HepG2 (cell line): ENCODE measurements around the gene TRMT10C. TPM values are rescaled to one million over a fixed set of nuclear protein-coding genes. Genes with fewer than 3 reads are reported as not detected.

Experiments used
- EZH2 ChIP-seq: conservative IDR thresholded peaks from 2 replicates; pipeline ENCODE4 v1.6.1; 2012; ENCODE audit warnings: mild to moderate bottlenecking, low read depth, low read length, moderate library complexity
- FOXK1 ChIP-seq: sonication (generic); formaldehyde crosslinking; IDR thresholded peaks from 2 replicates; pipeline ENCODE4 v1.4.0; 2020; ENCODE audit warnings: low read depth, missing genetic modification reagents, borderline replicate concordance
- FOXO1 ChIP-seq: sonication (generic); formaldehyde crosslinking; IDR thresholded peaks from 2 replicates; pipeline ENCODE4 v1.4.0; 2020; ENCODE audit warnings: missing genetic modification reagents
- HMG20A ChIP-seq: IDR thresholded peaks from 2 replicates; pipeline ENCODE4 v1.6.1; 2016; ENCODE audit warnings: borderline replicate concordance
- KDM5B ChIP-seq: sonication (generic); formaldehyde crosslinking; IDR thresholded peaks from 2 replicates; pipeline ENCODE4 v1.4.0; 2020; ENCODE audit warnings: missing genetic modification reagents, mild to moderate bottlenecking, borderline replicate concordance
- NFRKB ChIP-seq: fragments of 450-650 bp; IDR thresholded peaks from 2 replicates; pipeline ENCODE4 v1.6.1; 2017
- RBAK ChIP-seq: sonication (generic); formaldehyde crosslinking; IDR thresholded peaks from 2 replicates; pipeline ENCODE4 v1.5.1; 2020; ENCODE audit warnings: mild to moderate bottlenecking, missing genetic modification reagents
- SP2 ChIP-seq: sonication (generic); formaldehyde crosslinking; IDR thresholded peaks from 2 replicates; pipeline ENCODE4 v1.5.1; 2020; ENCODE audit warnings: mild to moderate bottlenecking, missing genetic modification reagents
- SP4 ChIP-seq: sonication (generic); formaldehyde crosslinking; IDR thresholded peaks from 2 replicates; pipeline ENCODE4 v1.8.1; 2023; ENCODE audit warnings: mild to moderate bottlenecking, missing genetic modification reagents
- THYN1 ChIP-seq: sonication (generic); formaldehyde crosslinking; IDR thresholded peaks from 2 replicates; pipeline ENCODE4 v1.8.1; 2023; ENCODE audit warnings: low read depth, mild to moderate bottlenecking, moderate library complexity, missing genetic modification reagents, borderline replicate concordance
- ZBTB21 ChIP-seq: sonication (generic); formaldehyde crosslinking; IDR thresholded peaks from 2 replicates; pipeline ENCODE4 v1.4.0; 2020; ENCODE audit warnings: missing genetic modification reagents
- ZFP36 ChIP-seq: fragments of 150-350 bp; IDR thresholded peaks from 2 replicates; pipeline ENCODE4 v1.6.1; 2018; ENCODE audit warnings: borderline replicate concordance, low read length, low read depth; ENCODE audit not compliant: partially characterized antibody
- ZNF24 ChIP-seq: fragments of 450-650 bp; IDR thresholded peaks from 2 replicates; pipeline ENCODE4 v1.6.1; 2017; ENCODE audit warnings: antibody characterized with exemption, mild to moderate bottlenecking
- ZNF264 ChIP-seq: sonication (generic); formaldehyde crosslinking; IDR thresholded peaks from 2 replicates; pipeline ENCODE4 v1.4.0; 2020; ENCODE audit warnings: missing genetic modification reagents
- ZNF292 ChIP-seq: sonication (generic); formaldehyde crosslinking; IDR thresholded peaks from 2 replicates; pipeline ENCODE4 v1.8.1; 2022; ENCODE audit warnings: mild to moderate bottlenecking, low read depth, missing genetic modification reagents, borderline replicate concordance
- polyA plus RNA-seq, 8 experiments: library from polyadenylated mRNA; depleted of rRNA in 3 of 8; stranded (reverse) in 7 of 8; unstranded in 1 of 8; fragments of >200 nt; fragmentation: Illumina TruSeq in 4 of 8; extraction: Trizol in 4 of 8; gene quantifications; 2 replicates each; pipeline versions ENCODE4 v1.2.1 to v1.2.3, GENCODE V29; 2011 to 2016; ENCODE audit warnings: low read depth in 4 of 8, missing spikeins in 1 of 8, mixed read lengths in 1 of 8; ENCODE audit not compliant: insufficient read depth in 1 of 8
- total RNA-seq, 5 experiments: library from RNA; depleted of rRNA; stranded (reverse); fragments of >200 nt; fragmentation: Illumina TruSeq; extraction: Trizol; gene quantifications; 2 replicates each; pipeline ENCODE4 v1.2.3, GENCODE V29; 2016; ENCODE audit warnings: low read depth in 1 of 5
- TF ChIP-seq, protein P1 (sequence below): fragments of 450-650 bp; IDR thresholded peaks from 2 replicates; pipeline ENCODE4 v1.6.1; 2017; ENCODE audit warnings: mild to moderate bottlenecking
- TF ChIP-seq, protein P2 (sequence below): sonication (generic); formaldehyde crosslinking; IDR thresholded peaks from 2 replicates; pipeline ENCODE4 v1.4.0; 2020; ENCODE audit warnings: missing genetic modification reagents
- TF ChIP-seq, protein P3 (sequence below): sonication (generic); formaldehyde crosslinking; IDR thresholded peaks from 2 replicates; pipeline ENCODE4 v1.4.0; 2020; ENCODE audit warnings: missing genetic modification reagents, borderline replicate concordance
- TF ChIP-seq, protein P4 (sequence below): sonication (generic); formaldehyde crosslinking; IDR thresholded peaks from 2 replicates; pipeline ENCODE4 v1.9.0; 2021; ENCODE audit warnings: missing genetic modification reagents, borderline replicate concordance
- TF ChIP-seq, protein P5 (sequence below): conservative IDR thresholded peaks from 2 replicates; pipeline ENCODE4 v1.6.1; 2018; ENCODE audit warnings: missing genetic modification reagents

Gene TRMT10C
- total and polyA plus RNA-seq, 2 of the 13 experiments (the other 11 are each of a cell fraction or from before 2014, with no cell fraction given) = 10.8 to 39.2 TPM

DNA sequence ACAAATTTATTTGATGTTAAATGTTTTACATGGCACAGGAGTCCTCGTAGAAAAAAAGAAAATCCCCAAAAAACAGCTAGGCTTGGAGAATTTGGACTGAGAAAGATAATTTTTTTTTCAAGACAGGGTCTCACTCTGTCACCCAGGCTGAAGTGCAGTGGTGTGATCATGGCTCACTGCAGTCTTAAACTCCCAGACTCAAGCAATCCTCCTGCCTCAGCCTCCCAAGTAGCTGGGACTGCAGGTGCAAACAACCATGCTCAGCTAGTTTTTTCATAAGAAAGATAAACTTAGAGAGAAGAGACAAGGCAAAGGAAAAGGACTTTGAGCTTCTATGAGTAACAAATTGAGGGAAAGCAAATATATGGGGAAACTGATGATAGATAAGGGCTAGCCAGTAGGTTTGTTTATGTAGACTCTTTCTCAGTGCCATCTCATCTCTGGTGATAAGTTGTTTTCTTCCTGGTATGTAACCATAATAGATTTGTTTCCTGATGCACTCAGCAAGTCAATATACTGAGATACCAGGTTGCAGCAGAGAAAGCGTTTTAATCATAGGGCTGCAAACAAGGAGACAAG is 13.1 kb upstream of the TRMT10C start (continued):
- TF ChIP-seq SP4 (CRISPR knock-in tag) (no peak), ZNF264 (CRISPR knock-in tag) (no peak), EZH2 (no peak), THYN1 (CRISPR knock-in tag) (no peak), ZFP36 (no peak), ZNF24 (no peak), NFRKB (no peak), KDM5B (CRISPR knock-in tag) (no peak), FOXK1 (CRISPR knock-in tag) (no peak), ZNF292 (CRISPR knock-in tag) (no peak), SP2 (CRISPR knock-in tag) (no peak), RBAK (no peak), ZBTB21 (CRISPR knock-in tag) (no peak), FOXO1 (CRISPR knock-in tag) (peak; percentile 64; the same call in 1 of the 2 replicates), HMG20A (CRISPR knock-in tag) (peak; percentile 68; the same call in 1 of the 2 replicates)
- TF ChIP-seq, protein P1, sequence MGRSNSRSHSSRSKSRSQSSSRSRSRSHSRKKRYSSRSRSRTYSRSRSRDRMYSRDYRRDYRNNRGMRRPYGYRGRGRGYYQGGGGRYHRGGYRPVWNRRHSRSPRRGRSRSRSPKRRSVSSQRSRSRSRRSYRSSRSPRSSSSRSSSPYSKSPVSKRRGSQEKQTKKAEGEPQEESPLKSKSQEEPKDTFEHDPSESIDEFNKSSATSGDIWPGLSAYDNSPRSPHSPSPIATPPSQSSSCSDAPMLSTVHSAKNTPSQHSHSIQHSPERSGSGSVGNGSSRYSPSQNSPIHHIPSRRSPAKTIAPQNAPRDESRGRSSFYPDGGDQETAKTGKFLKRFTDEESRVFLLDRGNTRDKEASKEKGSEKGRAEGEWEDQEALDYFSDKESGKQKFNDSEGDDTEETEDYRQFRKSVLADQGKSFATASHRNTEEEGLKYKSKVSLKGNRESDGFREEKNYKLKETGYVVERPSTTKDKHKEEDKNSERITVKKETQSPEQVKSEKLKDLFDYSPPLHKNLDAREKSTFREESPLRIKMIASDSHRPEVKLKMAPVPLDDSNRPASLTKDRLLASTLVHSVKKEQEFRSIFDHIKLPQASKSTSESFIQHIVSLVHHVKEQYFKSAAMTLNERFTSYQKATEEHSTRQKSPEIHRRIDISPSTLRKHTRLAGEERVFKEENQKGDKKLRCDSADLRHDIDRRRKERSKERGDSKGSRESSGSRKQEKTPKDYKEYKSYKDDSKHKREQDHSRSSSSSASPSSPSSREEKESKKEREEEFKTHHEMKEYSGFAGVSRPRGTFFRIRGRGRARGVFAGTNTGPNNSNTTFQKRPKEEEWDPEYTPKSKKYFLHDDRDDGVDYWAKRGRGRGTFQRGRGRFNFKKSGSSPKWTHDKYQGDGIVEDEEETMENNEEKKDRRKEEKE = no peak
- TF ChIP-seq, protein P2, sequence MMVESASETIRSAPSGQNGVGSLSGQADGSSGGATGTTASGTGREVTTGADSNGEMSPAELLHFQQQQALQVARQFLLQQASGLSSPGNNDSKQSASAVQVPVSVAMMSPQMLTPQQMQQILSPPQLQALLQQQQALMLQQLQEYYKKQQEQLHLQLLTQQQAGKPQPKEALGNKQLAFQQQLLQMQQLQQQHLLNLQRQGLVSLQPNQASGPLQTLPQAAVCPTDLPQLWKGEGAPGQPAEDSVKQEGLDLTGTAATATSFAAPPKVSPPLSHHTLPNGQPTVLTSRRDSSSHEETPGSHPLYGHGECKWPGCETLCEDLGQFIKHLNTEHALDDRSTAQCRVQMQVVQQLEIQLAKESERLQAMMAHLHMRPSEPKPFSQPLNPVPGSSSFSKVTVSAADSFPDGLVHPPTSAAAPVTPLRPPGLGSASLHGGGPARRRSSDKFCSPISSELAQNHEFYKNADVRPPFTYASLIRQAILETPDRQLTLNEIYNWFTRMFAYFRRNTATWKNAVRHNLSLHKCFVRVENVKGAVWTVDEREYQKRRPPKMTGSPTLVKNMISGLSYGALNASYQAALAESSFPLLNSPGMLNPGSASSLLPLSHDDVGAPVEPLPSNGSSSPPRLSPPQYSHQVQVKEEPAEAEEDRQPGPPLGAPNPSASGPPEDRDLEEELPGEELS (CRISPR knock-in tag) = peak; percentile 89
- TF ChIP-seq, protein P3, sequence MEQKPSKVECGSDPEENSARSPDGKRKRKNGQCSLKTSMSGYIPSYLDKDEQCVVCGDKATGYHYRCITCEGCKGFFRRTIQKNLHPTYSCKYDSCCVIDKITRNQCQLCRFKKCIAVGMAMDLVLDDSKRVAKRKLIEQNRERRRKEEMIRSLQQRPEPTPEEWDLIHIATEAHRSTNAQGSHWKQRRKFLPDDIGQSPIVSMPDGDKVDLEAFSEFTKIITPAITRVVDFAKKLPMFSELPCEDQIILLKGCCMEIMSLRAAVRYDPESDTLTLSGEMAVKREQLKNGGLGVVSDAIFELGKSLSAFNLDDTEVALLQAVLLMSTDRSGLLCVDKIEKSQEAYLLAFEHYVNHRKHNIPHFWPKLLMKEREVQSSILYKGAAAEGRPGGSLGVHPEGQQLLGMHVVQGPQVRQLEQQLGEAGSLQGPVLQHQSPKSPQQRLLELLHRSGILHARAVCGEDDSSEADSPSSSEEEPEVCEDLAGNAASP (CRISPR knock-in tag) = 0 out of 2 replicates have a peak, but pooled peaks have one; percentile 36
- TF ChIP-seq, protein P4, sequence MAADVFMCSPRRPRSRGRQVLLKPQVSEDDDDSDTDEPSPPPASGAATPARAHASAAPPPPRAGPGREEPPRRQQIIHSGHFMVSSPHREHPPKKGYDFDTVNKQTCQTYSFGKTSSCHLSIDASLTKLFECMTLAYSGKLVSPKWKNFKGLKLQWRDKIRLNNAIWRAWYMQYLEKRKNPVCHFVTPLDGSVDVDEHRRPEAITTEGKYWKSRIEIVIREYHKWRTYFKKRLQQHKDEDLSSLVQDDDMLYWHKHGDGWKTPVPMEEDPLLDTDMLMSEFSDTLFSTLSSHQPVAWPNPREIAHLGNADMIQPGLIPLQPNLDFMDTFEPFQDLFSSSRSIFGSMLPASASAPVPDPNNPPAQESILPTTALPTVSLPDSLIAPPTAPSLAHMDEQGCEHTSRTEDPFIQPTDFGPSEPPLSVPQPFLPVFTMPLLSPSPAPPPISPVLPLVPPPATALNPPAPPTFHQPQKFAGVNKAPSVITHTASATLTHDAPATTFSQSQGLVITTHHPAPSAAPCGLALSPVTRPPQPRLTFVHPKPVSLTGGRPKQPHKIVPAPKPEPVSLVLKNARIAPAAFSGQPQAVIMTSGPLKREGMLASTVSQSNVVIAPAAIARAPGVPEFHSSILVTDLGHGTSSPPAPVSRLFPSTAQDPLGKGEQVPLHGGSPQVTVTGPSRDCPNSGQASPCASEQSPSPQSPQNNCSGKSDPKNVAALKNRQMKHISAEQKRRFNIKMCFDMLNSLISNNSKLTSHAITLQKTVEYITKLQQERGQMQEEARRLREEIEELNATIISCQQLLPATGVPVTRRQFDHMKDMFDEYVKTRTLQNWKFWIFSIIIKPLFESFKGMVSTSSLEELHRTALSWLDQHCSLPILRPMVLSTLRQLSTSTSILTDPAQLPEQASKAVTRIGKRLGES (CRISPR knock-in tag) = no peak
- TF ChIP-seq, protein P5, sequence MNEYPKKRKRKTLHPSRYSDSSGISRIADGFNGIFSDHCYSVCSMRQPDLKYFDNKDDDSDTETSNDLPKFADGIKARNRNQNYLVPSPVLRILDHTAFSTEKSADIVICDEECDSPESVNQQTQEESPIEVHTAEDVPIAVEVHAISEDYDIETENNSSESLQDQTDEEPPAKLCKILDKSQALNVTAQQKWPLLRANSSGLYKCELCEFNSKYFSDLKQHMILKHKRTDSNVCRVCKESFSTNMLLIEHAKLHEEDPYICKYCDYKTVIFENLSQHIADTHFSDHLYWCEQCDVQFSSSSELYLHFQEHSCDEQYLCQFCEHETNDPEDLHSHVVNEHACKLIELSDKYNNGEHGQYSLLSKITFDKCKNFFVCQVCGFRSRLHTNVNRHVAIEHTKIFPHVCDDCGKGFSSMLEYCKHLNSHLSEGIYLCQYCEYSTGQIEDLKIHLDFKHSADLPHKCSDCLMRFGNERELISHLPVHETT (CRISPR knock-in tag) = no peak
